MM.1S (cell line): Measurements from ENCODE around the gene RHOH.

Experiments used
- DNase-seq: peaks from one replicate; pipeline ENCODE4 v3.0.0-alpha.2; 2015
- H2AFZ ChIP-seq: fragments of 300-600 bp; sonication (generic); 2 replicates; pipeline ENCODE4 v1.6.0; 2016; ENCODE audit warnings: antibody characterized with exemption, low read length
- H3F3A ChIP-seq: fragments of 300-600 bp; sonication (generic); 2 replicates; pipeline ENCODE4 v1.6.1; 2016; ENCODE audit warnings: mild to moderate bottlenecking, antibody characterized with exemption, low read length, moderate library complexity, mixed read lengths; ENCODE audit not compliant: insufficient read depth
- H3K27ac ChIP-seq: fragments of 300-600 bp; sonication (generic); 2 replicates; pipeline ENCODE4 v1.5.1; 2016; ENCODE audit warnings: mild to moderate bottlenecking, low read length
- H3K27me3 ChIP-seq: fragments of 300-600 bp; sonication (generic); replicated peaks from 2 replicates; pipeline ENCODE4 v1.6.0; 2016; ENCODE audit warnings: low read length; ENCODE audit not compliant: insufficient read depth
- H3K36me3 ChIP-seq: fragments of 300-600 bp; sonication (generic); replicated peaks from 2 replicates; pipeline ENCODE4 v1.6.1; 2016; ENCODE audit warnings: mild to moderate bottlenecking, low read length, mixed read lengths; ENCODE audit not compliant: insufficient read depth
- H3K4me1 ChIP-seq: fragments of 300-600 bp; sonication (generic); 2 replicates; pipeline ENCODE4 v1.6.1; 2016; ENCODE audit warnings: low read length, mixed read lengths
- H3K4me2 ChIP-seq: fragments of 300-600 bp; sonication (generic); 2 replicates; pipeline ENCODE4 v1.6.0; 2016; ENCODE audit warnings: low read depth, low read length
- H3K4me3 ChIP-seq: fragments of 300-600 bp; sonication (generic); 2 replicates; pipeline ENCODE4 v1.5.1; 2016; ENCODE audit warnings: low read length, mixed read lengths
- H3K79me2 ChIP-seq: fragments of 300-600 bp; sonication (generic); 2 replicates; pipeline ENCODE4 v1.6.1; 2016; ENCODE audit warnings: mixed run types, low read length, mixed read lengths
- H3K9ac ChIP-seq: fragments of 300-600 bp; sonication (generic); 2 replicates; pipeline ENCODE4 v1.6.1; 2016; ENCODE audit warnings: low read length, mixed read lengths
- H3K9me2 ChIP-seq: fragments of 300-600 bp; sonication (generic); replicated peaks from 2 replicates; pipeline ENCODE4 v1.6.1; 2016; ENCODE audit warnings: mild to moderate bottlenecking, low read length, mixed read lengths; ENCODE audit not compliant: insufficient read depth
- H3K9me3 ChIP-seq: fragments of 300-600 bp; sonication (generic); replicated peaks from 2 replicates; pipeline ENCODE4 v1.6.1; 2016; ENCODE audit warnings: mild to moderate bottlenecking, low read length, mixed read lengths; ENCODE audit not compliant: insufficient read depth
- H4K20me1 ChIP-seq: fragments of 300-600 bp; sonication (generic); 2 replicates; pipeline ENCODE4 v1.6.1; 2016; ENCODE audit warnings: mild to moderate bottlenecking, low read length, moderate library complexity, mixed read lengths; ENCODE audit not compliant: insufficient read depth
- CTCF ChIP-seq: fragments of 300-600 bp; sonication (generic); IDR thresholded peaks from 2 replicates; pipeline ENCODE4 v1.5.1; 2016; ENCODE audit warnings: antibody characterized with exemption, low read length, mixed read lengths
- EZH2 ChIP-seq: fragments of 300-600 bp; sonication (generic); optimal IDR thresholded peaks from 2 replicates; pipeline ENCODE3; 2017; ENCODE audit warnings: low read depth, mild to moderate bottlenecking, antibody characterized with exemption, low read length, mixed read lengths
- EZH2phosphoT487 ChIP-seq: fragments of 300-600 bp; sonication (generic); IDR thresholded peaks from 2 replicates; pipeline ENCODE4 v1.6.1; 2018; ENCODE audit warnings: antibody characterized with exemption, low read length

The RHOH gene

GRCh38 chr4:40269133-40269532, 72.3 kb downstream of the RHOH start:
- Histone ChIP-seq H3K4me2 (no peak overlapping the region), H3K4me1 (no peaks in the 10 kb centered on the region; the same call in 1 of the 2 replicates)
- DNase-seq: no peak

GRCh38 chr4:40270609-40271008, 73.8 kb downstream of the RHOH start:
- no peaks in the 10 kb centered on the region for H3K79me2 ChIP-seq
- no peak overlapping the region for H3K27ac ChIP-seq
- no peaks in the 10 kb centered on the region for H3F3A ChIP-seq
- no peak for TF ChIP-seq EZH2
- TF ChIP-seq EZH2phosphoT487: no peak
- no peak for TF ChIP-seq CTCF
- no peaks in the 10 kb centered on the region for H3K9me3 ChIP-seq
- H3K4me3 ChIP-seq: no peak overlapping the region
- H3K9me2 ChIP-seq: no peaks in the 10 kb centered on the region
- H3K27me3 ChIP-seq: no peaks in the 10 kb centered on the region
- no peak overlapping the region for H3K9ac ChIP-seq
- no peak overlapping the region for H2AFZ ChIP-seq
- no peak overlapping the region for H3K4me2 ChIP-seq
- H4K20me1 ChIP-seq: no peaks in the 10 kb centered on the region
- no peak for DNase-seq
- no peaks in the 10 kb centered on the region for H3K36me3 ChIP-seq
- no peaks in the 10 kb centered on the region; the same call in 1 of the 2 replicates for H3K4me1 ChIP-seq

More at GRCh38 chr4:40269133-40269532, 72.3 kb downstream of the RHOH start:
- no peak overlapping the region for H3K4me3 ChIP-seq
- no peaks in the 10 kb centered on the region for H3K9me2 ChIP-seq
- H3K27ac ChIP-seq: no peak overlapping the region
- TF ChIP-seq EZH2 (no peak), EZH2phosphoT487 (no peak), CTCF (no peak)
- H2AFZ ChIP-seq: no peak overlapping the region
- no peaks in the 10 kb centered on the region for H3K79me2 ChIP-seq
- H3K36me3 ChIP-seq: no peaks in the 10 kb centered on the region
- H3F3A ChIP-seq: no peaks in the 10 kb centered on the region
- no peaks in the 10 kb centered on the region for H3K27me3 ChIP-seq
- no peak overlapping the region for H3K9ac ChIP-seq
- no peaks in the 10 kb centered on the region for H3K9me3 ChIP-seq
- H4K20me1 ChIP-seq: no peaks in the 10 kb centered on the region

GRCh38 chr4:40275065-40275730, 78.4 kb downstream of the RHOH start:
- no peak overlapping the region for H3K4me3 ChIP-seq
- H3K36me3 ChIP-seq: no peaks in the 10 kb centered on the region
- no peaks in the 10 kb centered on the region for H3K9me3 ChIP-seq
- DNase-seq: no peak
- no peaks in the 10 kb centered on the region for H3K9me2 ChIP-seq
- no peaks in the 10 kb centered on the region for H3K4me1 ChIP-seq
- no peaks in the 10 kb centered on the region for H4K20me1 ChIP-seq
- no peaks in the 10 kb centered on the region for H3K27me3 ChIP-seq
- no peaks in the 10 kb centered on the region for H3F3A ChIP-seq
- TF ChIP-seq EZH2phosphoT487 (no peak), EZH2 (no peak), CTCF (no peak)
- no peak overlapping the region for H3K4me2 ChIP-seq
- H3K79me2 ChIP-seq: no peaks in the 10 kb centered on the region
- no peak overlapping the region for H2AFZ ChIP-seq
- no peak overlapping the region for H3K9ac ChIP-seq
- no peak overlapping the region for H3K27ac ChIP-seq
